ENCODE measurements around the gene DNAH3. TPM values are rescaled to one million over a fixed set of nuclear protein-coding genes. Genes with fewer than 3 reads are reported as not detected.
"Not testable (repeated sequence)": the region's sequence is repeated elsewhere in the genome, so short reads cannot be mapped to it uniquely, and the experiment has no call there.

The DNAH3 gene
- polyA plus RNA-seq, 1 donor = 0.16 TPM

- no peak overlapping the region for H3K4me3 ChIP-seq (ENCODE audit: low read length)
- peaks cover 5% of the 10 kb centered on the region for H3K4me1 ChIP-seq (ENCODE audit: control insufficient read depth, insufficient read depth, low read length)
- no peaks in the 10 kb centered on the region for H3K9me3 ChIP-seq (ENCODE audit: control insufficient read depth, low read depth, low read length)
- H3K27me3 ChIP-seq (ENCODE audit: control insufficient read depth, insufficient read depth, low read length) = no peaks in the 10 kb centered on the region
- no peak for DNase-seq
- no peak overlapping the region for H3K27ac ChIP-seq (ENCODE audit: low read length)
- H3K36me3 ChIP-seq (ENCODE audit: control insufficient read depth, insufficient read depth, low read length) = peaks cover 11% of the 10 kb centered on the region
- 58% methylated on average over 2 of the region's 4 CpGs for WGBS (ENCODE audit: insufficient coverage, low lambda C conversion rate)
These were observed 35.7 kb upstream of the DNAH3 start for GRCh38 chr16:21186326-21186691.

DNA sequence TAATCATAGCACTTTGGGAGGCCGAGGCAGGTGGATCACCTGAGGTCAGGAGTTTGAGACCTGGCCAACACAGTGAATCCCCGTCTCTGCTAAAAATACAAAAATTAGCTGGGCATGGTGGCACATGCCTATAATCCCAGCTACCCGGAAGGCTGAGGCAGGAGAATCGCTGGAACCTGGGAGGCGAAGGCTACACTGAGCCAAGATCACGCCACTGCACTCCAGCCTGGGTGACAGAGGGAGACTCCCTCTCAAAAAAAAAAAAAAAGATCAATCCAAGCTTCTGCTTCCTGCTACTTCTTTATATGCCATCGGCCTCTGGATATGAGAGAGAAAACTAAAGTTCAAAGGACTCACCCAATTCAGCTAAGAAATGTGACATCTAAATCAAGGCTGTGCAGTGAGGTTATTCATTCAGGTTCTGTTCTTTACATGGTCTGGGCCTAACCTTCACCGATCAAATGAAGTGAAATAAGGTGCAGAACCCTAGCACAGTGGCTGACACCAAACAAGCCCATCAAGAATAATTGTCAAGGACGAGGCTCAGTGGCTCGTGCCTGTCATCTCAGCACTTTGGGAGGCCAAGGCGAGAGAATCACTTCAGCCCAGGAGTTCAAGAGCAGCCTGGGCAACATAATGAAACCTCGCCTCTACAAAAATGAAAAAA is 35.1 kb upstream of the DNAH3 start:
- H3K9me3 ChIP-seq (ENCODE audit: control insufficient read depth, low read depth, low read length) = no peaks in the 10 kb centered on the region
- peaks cover 5% of the 10 kb centered on the region for H3K4me1 ChIP-seq (ENCODE audit: control insufficient read depth, insufficient read depth, low read length)
- H3K27me3 ChIP-seq (ENCODE audit: control insufficient read depth, insufficient read depth, low read length) = no peaks in the 10 kb centered on the region
- H3K4me3 ChIP-seq (ENCODE audit: low read length) = no peak overlapping the region
- 100% methylated on average over 1 of the region's 12 CpGs for WGBS (ENCODE audit: insufficient coverage, low lambda C conversion rate)
- no peak overlapping the region for H3K27ac ChIP-seq (ENCODE audit: low read length)
- peaks cover 16% of the 10 kb centered on the region for H3K36me3 ChIP-seq (ENCODE audit: control insufficient read depth, insufficient read depth, low read length)
- no peak for DNase-seq

DNA sequence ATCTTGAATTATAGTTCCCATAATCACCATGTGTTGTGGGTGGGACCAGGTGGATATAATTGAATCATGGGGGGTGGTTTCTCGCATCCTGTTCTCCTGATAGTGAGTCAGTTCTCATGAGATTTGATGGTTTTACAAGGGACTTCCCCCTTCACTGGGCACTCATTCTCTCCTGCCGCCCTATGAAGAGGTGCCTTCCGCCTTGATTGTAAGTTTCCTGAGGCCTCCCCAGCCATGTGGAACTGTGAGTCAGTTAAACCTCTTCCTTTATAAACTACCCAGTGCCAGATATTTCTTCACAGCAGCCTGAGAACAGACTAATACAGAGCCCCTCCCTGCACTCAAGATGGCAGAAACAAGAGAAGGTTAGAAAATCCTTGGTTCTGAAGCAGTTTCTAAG is 34.2 kb upstream of the DNAH3 start:
- Histone ChIP-seq H3K9me3 (ENCODE audit: control insufficient read depth, low read depth, low read length) (no peaks in the 10 kb centered on the region), H3K4me1 (ENCODE audit: control insufficient read depth, insufficient read depth, low read length) (peaks cover 5% of the 10 kb centered on the region), H3K27me3 (ENCODE audit: control insufficient read depth, insufficient read depth, low read length) (no peaks in the 10 kb centered on the region), H3K27ac (ENCODE audit: low read length) (no peak overlapping the region), H3K36me3 (ENCODE audit: control insufficient read depth, insufficient read depth, low read length) (peaks cover 22% of the 10 kb centered on the region), H3K4me3 (ENCODE audit: low read length) (no peak overlapping the region)
- no CpG with 5 or more reads among the region's 3 CpGs for WGBS (ENCODE audit: insufficient coverage, low lambda C conversion rate)
- DNase-seq = no peak

DNA sequence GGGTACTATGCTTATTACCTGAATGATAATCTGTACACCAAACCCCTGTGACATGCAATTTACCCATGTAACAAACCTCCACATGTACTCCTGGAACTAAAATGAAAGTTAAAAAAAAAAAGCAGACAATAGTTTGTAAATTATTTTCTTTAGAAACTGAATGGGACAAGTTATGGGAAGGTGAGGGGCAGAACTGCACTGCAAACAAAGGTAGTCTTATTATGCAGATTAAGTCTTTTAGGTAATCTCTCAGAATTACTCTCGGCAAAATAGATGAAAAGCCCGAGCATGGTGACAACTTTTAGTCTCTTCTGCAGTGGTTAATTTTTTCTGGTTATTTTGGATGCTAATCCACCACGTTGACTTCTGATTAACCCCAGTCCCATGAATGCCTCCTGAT is 33.3 kb upstream of the DNAH3 start:
- no peaks in the 10 kb centered on the region for H3K9me3 ChIP-seq (ENCODE audit: control insufficient read depth, low read depth, low read length)
- H3K27me3 ChIP-seq (ENCODE audit: control insufficient read depth, insufficient read depth, low read length) = no peaks in the 10 kb centered on the region
- no peak overlapping the region for H3K27ac ChIP-seq (ENCODE audit: low read length)
- H3K4me1 ChIP-seq (ENCODE audit: control insufficient read depth, insufficient read depth, low read length) = no peaks in the 10 kb centered on the region
- peaks cover 29% of the 10 kb centered on the region for H3K36me3 ChIP-seq (ENCODE audit: control insufficient read depth, insufficient read depth, low read length)
- WGBS (ENCODE audit: insufficient coverage, low lambda C conversion rate) = 100% methylated on average over 1 of the region's 3 CpGs
- no peak for DNase-seq
- no peak overlapping the region for H3K4me3 ChIP-seq (ENCODE audit: low read length)

GRCh38 chr16:21179983-21180365 is 29.3 kb upstream of the DNAH3 start:
- no CpG with 5 or more reads among the region's 3 CpGs for WGBS (ENCODE audit: insufficient coverage, low lambda C conversion rate)
- H3K36me3 ChIP-seq (ENCODE audit: control insufficient read depth, insufficient read depth, low read length) = peaks cover 33% of the 10 kb centered on the region
- no peak overlapping the region for H3K27ac ChIP-seq (ENCODE audit: low read length)
- no peaks in the 10 kb centered on the region for H3K9me3 ChIP-seq (ENCODE audit: control insufficient read depth, low read depth, low read length)
- H3K27me3 ChIP-seq (ENCODE audit: control insufficient read depth, insufficient read depth, low read length) = no peaks in the 10 kb centered on the region
- H3K4me1 ChIP-seq (ENCODE audit: control insufficient read depth, insufficient read depth, low read length) = no peaks in the 10 kb centered on the region
- DNase-seq = no peak
- no peak overlapping the region for H3K4me3 ChIP-seq (ENCODE audit: low read length)

DNA sequence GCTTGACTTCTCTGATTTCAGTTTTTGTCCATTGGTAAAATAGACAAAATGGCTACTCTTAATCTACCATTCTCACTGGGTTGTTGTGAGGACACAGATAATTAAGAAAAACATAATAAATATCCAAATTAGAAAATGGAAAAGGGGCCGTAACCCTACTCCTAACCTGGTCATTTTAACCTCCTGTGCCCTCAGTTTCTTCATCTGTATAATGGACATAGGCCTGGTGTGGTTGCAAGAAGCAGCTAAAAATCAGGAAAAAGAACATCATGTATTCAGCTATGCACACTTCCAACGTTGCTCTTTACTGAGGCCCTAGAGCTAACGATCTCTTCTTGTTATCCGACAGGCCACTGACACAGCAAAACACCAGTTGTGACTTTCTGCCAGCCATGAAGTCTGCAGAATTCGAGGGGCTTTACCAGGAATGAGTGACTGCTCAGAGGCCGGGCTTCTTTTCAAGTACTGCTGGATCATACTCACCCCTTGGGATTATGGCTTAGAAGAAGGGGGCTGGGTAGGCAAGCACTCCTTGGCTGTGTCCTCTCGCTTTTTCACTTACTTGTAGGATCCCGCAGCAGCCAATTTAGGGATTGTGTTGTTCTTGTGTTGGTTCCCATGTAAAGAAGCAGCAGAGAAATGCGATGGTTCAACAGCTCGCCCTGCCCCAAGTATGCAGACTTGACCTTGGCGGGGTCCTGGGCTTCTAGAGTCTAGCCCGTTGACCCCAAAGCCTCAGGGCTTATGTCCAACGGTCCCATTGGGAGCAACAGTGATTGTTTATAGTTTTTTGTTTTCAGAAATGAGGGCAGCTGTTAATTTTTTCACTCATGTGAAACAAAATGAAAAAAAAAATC is 28.7 kb upstream of the DNAH3 start:
- no peak for DNase-seq
- 100% methylated on average over 2 of the region's 13 CpGs for WGBS (ENCODE audit: insufficient coverage, low lambda C conversion rate)
- Histone ChIP-seq H3K27ac (ENCODE audit: low read length) (no peak overlapping the region), H3K4me3 (ENCODE audit: low read length) (no peak overlapping the region), H3K4me1 (ENCODE audit: control insufficient read depth, insufficient read depth, low read length) (no peaks in the 10 kb centered on the region), H3K36me3 (ENCODE audit: control insufficient read depth, insufficient read depth, low read length) (peaks cover 38% of the 10 kb centered on the region), H3K27me3 (ENCODE audit: control insufficient read depth, insufficient read depth, low read length) (no peaks in the 10 kb centered on the region), H3K9me3 (ENCODE audit: control insufficient read depth, low read depth, low read length) (no peaks in the 10 kb centered on the region)

- H3K4me1 ChIP-seq (ENCODE audit: control insufficient read depth, insufficient read depth, low read length) = no peaks in the 10 kb centered on the region
- no peak for DNase-seq
- no peak overlapping the region for H3K4me3 ChIP-seq (ENCODE audit: low read length)
- H3K36me3 ChIP-seq (ENCODE audit: control insufficient read depth, insufficient read depth, low read length) = peaks cover 47% of the 10 kb centered on the region
- no peak overlapping the region for H3K27ac ChIP-seq (ENCODE audit: low read length)
- WGBS (ENCODE audit: insufficient coverage, low lambda C conversion rate) = no CpG with 5 or more reads among the region's 1 CpG
- no peaks in the 10 kb centered on the region for H3K27me3 ChIP-seq (ENCODE audit: control insufficient read depth, insufficient read depth, low read length)
- no peaks in the 10 kb centered on the region for H3K9me3 ChIP-seq (ENCODE audit: control insufficient read depth, low read depth, low read length)
These were observed 24.8 kb upstream of the DNAH3 start for GRCh38 chr16:21175397-21175796.

DNA sequence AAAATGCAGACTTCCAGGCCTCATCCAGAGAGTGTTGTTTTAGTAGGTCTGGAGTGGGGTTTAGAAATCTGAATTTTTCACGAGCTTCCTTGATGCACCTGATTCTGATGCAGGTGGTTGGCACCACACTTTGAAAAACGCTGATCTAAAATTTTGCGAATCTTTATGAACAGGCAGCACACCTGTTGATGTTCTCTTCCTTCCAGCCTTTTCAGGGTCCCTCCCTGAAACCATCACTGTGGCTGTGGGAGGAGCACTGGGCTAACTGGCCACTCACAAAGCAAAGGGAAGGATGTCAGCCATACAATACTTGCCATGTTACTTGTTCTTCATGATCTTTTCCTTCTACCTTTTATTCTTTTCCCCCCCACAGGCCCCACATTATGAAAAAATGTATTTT is 22.0 kb upstream of the DNAH3 start:
- no peak for DNase-seq
- peaks cover 40% of the 10 kb centered on the region for H3K36me3 ChIP-seq (ENCODE audit: control insufficient read depth, insufficient read depth, low read length)
- H3K27me3 ChIP-seq (ENCODE audit: control insufficient read depth, insufficient read depth, low read length) = no peaks in the 10 kb centered on the region
- no peak overlapping the region for H3K4me3 ChIP-seq (ENCODE audit: low read length)
- H3K9me3 ChIP-seq (ENCODE audit: control insufficient read depth, low read depth, low read length) = no peaks in the 10 kb centered on the region
- no peak overlapping the region for H3K27ac ChIP-seq (ENCODE audit: low read length)
- no peaks in the 10 kb centered on the region for H3K4me1 ChIP-seq (ENCODE audit: control insufficient read depth, insufficient read depth, low read length)
- WGBS (ENCODE audit: insufficient coverage, low lambda C conversion rate) = no CpG with 5 or more reads among the region's 3 CpGs

DNA sequence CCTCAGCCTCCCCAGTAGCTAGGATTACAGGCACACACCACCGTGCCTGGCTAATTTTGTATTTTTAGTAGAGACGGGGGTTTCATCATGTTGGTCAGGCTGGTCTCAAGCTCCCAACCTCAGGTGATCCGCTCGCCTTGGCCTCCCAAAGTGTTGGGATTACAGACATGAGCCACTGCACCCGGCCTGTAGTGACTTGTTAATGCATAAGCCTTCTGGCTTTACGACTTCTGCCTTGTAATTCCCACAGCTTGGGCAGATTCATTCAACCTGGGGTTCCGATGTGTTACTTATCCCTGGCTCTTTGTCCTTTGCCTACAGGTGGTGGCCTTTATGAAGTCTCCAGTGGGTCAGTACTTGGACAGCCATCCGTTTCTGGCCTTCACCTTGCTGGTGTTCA is 19.5 kb upstream of the DNAH3 start:
- not testable (repeated sequence) for H3K4me1 ChIP-seq (ENCODE audit: control insufficient read depth, insufficient read depth, low read length); H3K27ac ChIP-seq (ENCODE audit: low read length); H3K4me3 ChIP-seq (ENCODE audit: low read length); H3K9me3 ChIP-seq (ENCODE audit: control insufficient read depth, low read depth, low read length); DNase-seq; H3K27me3 ChIP-seq (ENCODE audit: control insufficient read depth, insufficient read depth, low read length)
- WGBS (ENCODE audit: insufficient coverage, low lambda C conversion rate) = 100% methylated on average over 1 of the region's 8 CpGs
- H3K36me3 ChIP-seq (ENCODE audit: control insufficient read depth, insufficient read depth, low read length) = peaks cover 49% of the 10 kb centered on the region

DNA sequence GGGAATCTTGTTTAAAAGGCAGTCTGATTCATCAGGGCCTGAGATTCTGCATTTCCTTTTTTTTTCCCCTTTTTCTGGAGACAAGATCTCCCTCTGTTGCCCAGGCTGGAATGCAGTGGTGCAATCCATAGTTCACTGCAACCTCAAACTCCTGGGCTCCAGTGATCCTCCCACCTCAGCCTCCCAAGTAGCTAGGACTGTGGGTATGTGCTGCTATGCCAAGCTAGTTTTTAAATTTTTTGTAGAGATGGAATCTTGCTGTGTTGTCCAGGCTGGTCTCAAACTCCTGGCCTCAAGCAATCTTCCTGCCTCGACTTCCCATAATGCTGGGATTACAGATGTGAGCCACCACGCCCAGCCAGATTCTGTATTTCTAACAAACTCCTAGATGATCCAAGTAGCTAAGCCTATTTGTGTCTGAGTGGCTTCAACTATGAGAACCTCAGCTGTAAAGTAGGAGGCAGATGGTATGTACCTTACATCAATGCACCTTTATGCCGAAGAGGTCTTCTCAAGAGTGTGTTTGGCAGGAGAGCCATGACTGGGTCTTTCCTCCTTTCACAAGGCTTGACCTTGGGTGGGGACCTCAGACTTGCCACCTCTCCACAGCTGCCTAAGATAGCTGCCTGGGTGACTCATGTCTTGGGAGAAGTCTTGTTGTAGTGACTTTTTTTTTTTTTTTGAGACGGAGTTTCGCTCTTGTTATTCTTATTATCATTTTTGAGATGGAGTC is 18.8 kb upstream of the DNAH3 start:
- Histone ChIP-seq H3K9me3 (ENCODE audit: control insufficient read depth, low read depth, low read length) (no peaks in the 10 kb centered on the region), H3K27ac (ENCODE audit: low read length) (no peak overlapping the region), H3K4me3 (ENCODE audit: low read length) (no peak overlapping the region), H3K36me3 (ENCODE audit: control insufficient read depth, insufficient read depth, low read length) (peaks cover 46% of the 10 kb centered on the region), H3K4me1 (ENCODE audit: control insufficient read depth, insufficient read depth, low read length) (no peaks in the 10 kb centered on the region), H3K27me3 (ENCODE audit: control insufficient read depth, insufficient read depth, low read length) (no peaks in the 10 kb centered on the region)
- DNase-seq = no peak
- no CpG with 5 or more reads among the region's 5 CpGs for WGBS (ENCODE audit: insufficient coverage, low lambda C conversion rate)

Data from large intestine (tissue), 3 donors.